Endodermal cell (in vitro differentiated cells): ENCODE results near the gene MGAT5B. TPM values are rescaled to one million over a fixed set of nuclear protein-coding genes. Genes with fewer than 3 reads are reported as not detected.

Experiments
- DNase-seq: peaks from one replicate; pipeline ENCODE4 v3.0.0-alpha.2; 2017
- H3K27ac ChIP-seq: 2 replicates; pipeline ENCODE4 v1.5.1; 2013; ENCODE audit warnings: mild to moderate bottlenecking, low read depth, low read length, moderate library complexity
- H3K27me3 ChIP-seq: 2 replicates; pipeline ENCODE4 v1.6.1; 2013; ENCODE audit warnings: mild to moderate bottlenecking, low read length, moderate library complexity; ENCODE audit not compliant: insufficient read depth, control insufficient read depth, poor library complexity, severe bottlenecking
- H3K36me3 ChIP-seq: 2 replicates; pipeline ENCODE4 v1.7.0; 2013; ENCODE audit warnings: mild to moderate bottlenecking, low read length, moderate library complexity; ENCODE audit not compliant: control insufficient read depth, insufficient read depth
- H3K4me1 ChIP-seq: one replicate; pipeline ENCODE4 v1.7.0; 2013; ENCODE audit warnings: low read length; ENCODE audit not compliant: control insufficient read depth, insufficient read depth
- H3K4me3 ChIP-seq: 2 replicates; pipeline ENCODE4 v1.5.1; 2013; ENCODE audit warnings: mild to moderate bottlenecking, low read length, moderate library complexity
- H3K9ac ChIP-seq: 2 replicates; pipeline ENCODE4 v1.6.1; 2013; ENCODE audit warnings: mild to moderate bottlenecking, low read length, moderate library complexity; ENCODE audit not compliant: poor library complexity, severe bottlenecking; ENCODE audit errors: extremely low read depth
- H3K9me3 ChIP-seq: 2 replicates; pipeline ENCODE4 v1.6.1; 2013; ENCODE audit warnings: mild to moderate bottlenecking, low read length, moderate library complexity; ENCODE audit not compliant: control insufficient read depth
- H3K27ac Mint-ChIP-seq: 2 replicates; pipeline ENCODE4 v1.8.0; 2020; ENCODE audit warnings: mixed read lengths
- H3K27me3 Mint-ChIP-seq: 2 replicates; pipeline ENCODE4 v1.8.0; 2021; ENCODE audit warnings: mild to moderate bottlenecking, mixed read lengths; ENCODE audit not compliant: insufficient read depth
- H3K36me3 Mint-ChIP-seq: 2 replicates; pipeline ENCODE4 v1.8.0; 2020; ENCODE audit warnings: low read depth, mixed read lengths
- H3K4me1 Mint-ChIP-seq: 2 replicates; pipeline ENCODE4 v1.8.0; 2020; ENCODE audit warnings: mixed read lengths
- H3K4me3 Mint-ChIP-seq: 2 replicates; pipeline ENCODE4 v1.8.0; 2020; ENCODE audit warnings: mild to moderate bottlenecking, moderate library complexity, mixed read lengths
- H3K9me3 Mint-ChIP-seq: 2 replicates; pipeline ENCODE4 v1.8.0; 2020; ENCODE audit warnings: mild to moderate bottlenecking, mixed read lengths
- CTCF ChIP-seq: fragments of 200-600 bp; sonication (generic); conservative IDR thresholded peaks from 2 replicates; pipeline ENCODE4 v1.5.0; 2021; ENCODE audit warnings: antibody characterized with exemption, mild to moderate bottlenecking
- WGBS, 2 experiments: methylation state at CpG; one replicate each; pipeline versions ENCODE4 v1.1.5 to v1.1.7; 2013; ENCODE audit warnings: missing lambda C conversion rate in 2 of 2, mixed read lengths in 1 of 2; ENCODE audit not compliant: insufficient coverage in 1 of 2, insufficient read length in 1 of 2; 5-methylcytosine and 5-hydroxymethylcytosine counted together
- total RNA-seq, 2 donors: library from RNA; stranded (reverse); fragmentation: NEBNext Ultra II Directional in 1 of 2; extraction: Animal tissue kit (Norgen Biotek cat#: 25700) in 1 of 2; gene quantifications; 2 replicates in 1 of 2; 3 replicates in 1 of 2; pipeline ENCODE4 v1.2.1, GENCODE V29; 2021

The MGAT5B gene
- total RNA-seq, 2 donors from 2014 or later = 2.9 to 3.3 TPM

GRCh38 chr17:76909971-76910760 lies 42.0 kb downstream of the MGAT5B start:
- Histone ChIP-seq H3K4me3 (no peak overlapping the region), H3K9ac (no peak overlapping the region), H3K4me1 (no peaks in the 10 kb centered on the region), H3K36me3 (no peaks in the 10 kb centered on the region), H3K9me3 (no peaks in the 10 kb centered on the region), H3K27me3 (peaks cover 14% of the 10 kb centered on the region), H3K27ac (no peak overlapping the region)
- Mint-ChIP-seq H3K36me3 (peaks cover 6% of the 10 kb centered on the region), H3K4me3 (no peak overlapping the region), H3K9me3 (no peaks in the 10 kb centered on the region), H3K4me1 (peaks cover 4% of the 10 kb centered on the region), H3K27me3 (peaks cover 36% of the 10 kb centered on the region), H3K27ac (no peak overlapping the region)
- no peak for TF ChIP-seq CTCF
- peak; percentile 98 for DNase-seq
- 50 to 57% methylated on average over 9 to 13 of the region's 13 CpGs for WGBS, 2 experiments

GRCh38 chr17:76911299-76912017 lies 43.3 kb downstream of the MGAT5B start:
- 88 to 90% methylated on average over 4 to 5 of the region's 5 CpGs for WGBS, 2 experiments
- Mint-ChIP-seq H3K36me3 (peaks cover 6% of the 10 kb centered on the region), H3K4me1 (peaks cover 4% of the 10 kb centered on the region), H3K9me3 (no peaks in the 10 kb centered on the region), H3K27ac (no peak overlapping the region), H3K27me3 (peaks cover 47% of the 10 kb centered on the region), H3K4me3 (no peak overlapping the region)
- no peak for TF ChIP-seq CTCF
- no peak overlapping the region for H3K4me3 ChIP-seq
- no peak overlapping the region for H3K27ac ChIP-seq
- no peak for DNase-seq
- H3K36me3 ChIP-seq = no peaks in the 10 kb centered on the region
- peaks cover 17% of the 10 kb centered on the region for H3K27me3 ChIP-seq
- H3K9ac ChIP-seq = no peak overlapping the region
- H3K9me3 ChIP-seq = no peaks in the 10 kb centered on the region
- no peaks in the 10 kb centered on the region for H3K4me1 ChIP-seq

- Histone ChIP-seq H3K4me3 (no peak overlapping the region), H3K27me3 (peaks cover 27% of the 10 kb centered on the region), H3K36me3 (no peaks in the 10 kb centered on the region), H3K9ac (no peak overlapping the region), H3K27ac (no peak overlapping the region), H3K4me1 (no peaks in the 10 kb centered on the region), H3K9me3 (no peaks in the 10 kb centered on the region)
- no peak overlapping the region for H3K27ac Mint-ChIP-seq
- peaks cover 58% of the 10 kb centered on the region for H3K27me3 Mint-ChIP-seq
- peaks cover 3% of the 10 kb centered on the region for H3K36me3 Mint-ChIP-seq
- H3K4me3 Mint-ChIP-seq = no peak overlapping the region
- no peak for DNase-seq
- no peak for TF ChIP-seq CTCF
- peaks cover 4% of the 10 kb centered on the region for H3K4me1 Mint-ChIP-seq
- H3K9me3 Mint-ChIP-seq = no peaks in the 10 kb centered on the region
- WGBS, 2 experiments = 94 to 95% methylated on average over 27 to 28 of the region's 28 CpGs
Measured at GRCh38 chr17:76912421-76913164, 44.4 kb downstream of the MGAT5B start.
